OCI-LY7 (cell line): ENCODE results near the gene WDR41. TPM values are rescaled to one million over a fixed set of nuclear protein-coding genes. Genes with fewer than 3 reads are reported as not detected.

Experiments used
- BruUV-seq: library from RNA; stranded (reverse); fragments of 400-500 nt; replicated peaks from 2 replicates; lab custom pipeline; 2021; lab: Mats Ljungman, UMichigan
- CTCF ChIA-PET: fragments of 300-600 bp; sonication (Branson Sonifier 250); formaldehyde crosslinking; loops from one replicate; lab custom pipeline; 2022; ENCODE audit warnings: antibody characterized with exemption; ENCODE audit not compliant: unreplicated experiment; lab: Charles Lee
- POLR2A ChIA-PET: fragments of 300-600 bp; sonication (Branson Sonifier 250); formaldehyde crosslinking; loops from one replicate; lab custom pipeline; 2022; ENCODE audit warnings: antibody characterized with exemption; lab: Charles Lee
- DNase-seq: peaks from one replicate; pipeline ENCODE4 v3.0.0-alpha.2; 2015; ENCODE audit warnings: low spot score
- H2AFZ ChIP-seq: fragments of 200-600 bp; sonication (generic), shearing (Covaris generic); 2 replicates; pipeline ENCODE4 v1.6.1; 2014; ENCODE audit warnings: mild to moderate bottlenecking, antibody characterized with exemption, low read length, moderate library complexity
- H3K27ac ChIP-seq: fragments of 200-600 bp; sonication (generic); 2 replicates; pipeline ENCODE4 v1.5.1; 2014; ENCODE audit warnings: mixed run types, low read depth, mild to moderate bottlenecking, moderate library complexity, low read length, inconsistent platforms; ENCODE audit not compliant: poor library complexity, severe bottlenecking
- H3K36me3 ChIP-seq: fragments of 200-600 bp; sonication (generic); 2 replicates; pipeline ENCODE4 v1.6.1; 2014; ENCODE audit warnings: mild to moderate bottlenecking, antibody characterized with exemption, low read length, moderate library complexity, mixed read lengths; ENCODE audit not compliant: insufficient read depth
- H3K4me1 ChIP-seq: fragments of 200-600 bp; sonication (generic); 2 replicates; pipeline ENCODE4 v1.5.1; 2014; ENCODE audit warnings: mild to moderate bottlenecking, low read length; ENCODE audit not compliant: insufficient read depth, poor library complexity, severe bottlenecking
- H3K4me2 ChIP-seq: fragments of 200-600 bp; sonication (generic); 2 replicates; pipeline ENCODE4 v1.6.1; 2014; ENCODE audit warnings: mild to moderate bottlenecking, low read length
- H3K4me3 ChIP-seq: fragments of 200-600 bp; sonication (generic); 2 replicates; pipeline ENCODE4 v1.5.1; 2014; ENCODE audit warnings: mild to moderate bottlenecking, low read depth, low read length; ENCODE audit not compliant: poor library complexity, severe bottlenecking
- H3K79me2 ChIP-seq: fragments of 200-600 bp; sonication (generic); 2 replicates; pipeline ENCODE4 v1.6.1; 2016; ENCODE audit warnings: low read depth, mild to moderate bottlenecking, low read length, moderate library complexity, mixed read lengths; ENCODE audit not compliant: insufficient read depth
- H3K9me2 ChIP-seq: fragments of 200-600 bp; sonication (generic); 2 replicates; pipeline ENCODE4 v1.6.1; 2016; ENCODE audit warnings: mild to moderate bottlenecking, low read length, mixed read lengths; ENCODE audit not compliant: insufficient read depth
- H3K9me3 ChIP-seq: fragments of 200-600 bp; sonication (generic); 2 replicates; pipeline ENCODE4 v1.6.1; 2014; ENCODE audit warnings: mild to moderate bottlenecking, mixed run types, low read length, mixed read lengths
- H4K20me1 ChIP-seq: fragments of 200-600 bp; sonication (generic); 2 replicates; pipeline ENCODE4 v1.6.1; 2014; ENCODE audit warnings: mild to moderate bottlenecking, antibody characterized with exemption, low read length, moderate library complexity, mixed read lengths; ENCODE audit not compliant: insufficient read depth
- CTCF ChIP-seq: fragments of 200-600 bp; sonication (generic); conservative IDR thresholded peaks from 2 replicates; pipeline ENCODE4 v1.5.1; 2014; ENCODE audit warnings: mild to moderate bottlenecking, antibody characterized with exemption, low read length, moderate library complexity, mixed read lengths
- EZH2phosphoT487 ChIP-seq: fragments of 200-600 bp; sonication (generic); IDR thresholded peaks from 2 replicates; pipeline ENCODE4 v1.6.1; 2018; ENCODE audit warnings: low read depth, borderline replicate concordance, mild to moderate bottlenecking, mixed run types, antibody characterized with exemption, low read length, moderate library complexity, mixed read lengths
- intact Hi-C: fragments of 100-400 bp; cut with micrococcal nuclease; formaldehyde crosslinking; loops from one replicate; pipeline ENCODE4 v1.10.0; 2022; ENCODE audit not compliant: unreplicated experiment
- total RNA-seq, 2 experiments: library from RNA; depleted of rRNA in 1 of 2; stranded (reverse); fragments of >200 nt in 1 of 2; shearing (Covaris generic) in 1 of 2; gene quantifications; 2 replicates each; pipeline ENCODE4 v1.2.3, GENCODE V29; 2014 to 2022

WDR41 gene
- total RNA-seq, 2 experiments from 2014 or later: 75.1 to 80.2 TPM

- Histone ChIP-seq H3K4me3 (no peak overlapping the region), H3K4me1 (no peaks in the 10 kb centered on the region), H3K27ac (no peak overlapping the region), H2AFZ (no peak overlapping the region), H3K4me2 (no peak overlapping the region), H3K79me2 (no peaks in the 10 kb centered on the region), H3K9me2 (no peaks in the 10 kb centered on the region), H3K36me3 (peaks cover 62% of the 10 kb centered on the region), H3K9me3 (no peaks in the 10 kb centered on the region), H4K20me1 (no peaks in the 10 kb centered on the region)
- no peak for DNase-seq
- TF ChIP-seq CTCF: no peak
- no peak for TF ChIP-seq EZH2phosphoT487
- POLR2A ChIA-PET: interaction anchor here (0.5 to 2.8 kb wide), 3 partner anchors 11 to 271 kb away, joined by 3 to 10 read pairs (median 6); no protein-coding TSS in a partner anchor
- CTCF ChIA-PET: no interaction called here
- no TSS peak for BruUV-seq
- intact Hi-C loops: no loop called here
These were observed 54.0 kb downstream of the WDR41 start for GRCh38 chr5:77438071-77438470.

DNA sequence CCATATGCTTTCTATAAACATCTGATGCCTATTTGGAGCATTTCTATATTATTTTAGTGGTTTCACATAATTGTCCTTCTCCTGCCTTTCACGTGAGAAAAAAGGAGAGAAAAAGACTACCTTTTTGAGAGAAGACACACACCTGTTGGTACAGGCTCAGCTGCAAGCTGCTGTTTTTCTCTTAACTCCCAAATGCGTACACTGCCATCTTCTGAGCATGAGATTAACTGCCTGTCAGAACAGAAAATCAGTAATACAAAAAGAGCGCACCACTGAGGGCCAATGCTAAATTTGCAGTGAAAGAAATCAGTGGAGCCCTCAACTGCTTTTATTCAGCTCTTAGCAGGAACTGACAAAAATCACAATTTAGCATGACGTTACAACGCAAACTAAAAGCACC is 54.9 kb downstream of the WDR41 start:
- POLR2A ChIA-PET: interaction anchor here (0.5 to 2.8 kb wide), 2 partner anchors 10 to 272 kb away, joined by 6 to 10 read pairs; no protein-coding TSS in a partner anchor
- DNase-seq: peak; percentile 7

More for the DNA sequence above, 54.9 kb downstream of the WDR41 start:
- Histone ChIP-seq H3K9me3 (no peaks in the 10 kb centered on the region), H3K9me2 (no peaks in the 10 kb centered on the region), H3K36me3 (peaks cover 70% of the 10 kb centered on the region), H3K79me2 (no peaks in the 10 kb centered on the region), H4K20me1 (no peaks in the 10 kb centered on the region), H3K4me3 (no peak overlapping the region), H3K27ac (no peak overlapping the region), H3K4me1 (no peaks in the 10 kb centered on the region), H2AFZ (no peak overlapping the region), H3K4me2 (no peak overlapping the region)
- CTCF ChIA-PET: no interaction called here
- TF ChIP-seq CTCF (peak; percentile 46), EZH2phosphoT487 (no peak)
- intact Hi-C loops: no loop called here
- no TSS peak for BruUV-seq
